T-helper 17 cell (primary cell): ENCODE data around the gene GP1BA. TPM values are rescaled to one million over a fixed set of nuclear protein-coding genes. Genes with fewer than 3 reads are reported as not detected.
A peak's percentile ranks its signal among the peaks of the same experiment; 100 is the strongest.
"Not testable (repeated sequence)": the region's sequence is repeated elsewhere in the genome, so short reads cannot be mapped to it uniquely, and the experiment has no call there.

Experiments used
- ATAC-seq: fragments of 150-1000 bp; cut with Tn5 transposase; 2 replicates; pipeline ENCODE4 v1.10.0; 2021; ENCODE audit warnings: mild to moderate bottlenecking, moderate library complexity
- DNase-seq, 3 donors: peaks; one replicate each; pipeline versions ENCODE4 v3.0.0 to v3.0.0-alpha.2; 2020 to 2021
- H3K9me3 ChIP-seq: one replicate; pipeline ENCODE4 v1.7.0; 2013; ENCODE audit warnings: low read length, mild to moderate bottlenecking; ENCODE audit not compliant: control insufficient read depth, poor library complexity, severe bottlenecking
- H3K27ac Mint-ChIP-seq: one replicate; pipeline ENCODE4 v1.8.0; 2022; ENCODE audit warnings: mild to moderate bottlenecking, moderate library complexity, mixed read lengths
- H3K27me3 Mint-ChIP-seq: one replicate; pipeline ENCODE4 v1.8.0; 2022; ENCODE audit warnings: mixed read lengths
- H3K36me3 Mint-ChIP-seq: one replicate; pipeline ENCODE4 v1.8.0; 2022; ENCODE audit warnings: low read depth, mixed read lengths
- H3K4me1 Mint-ChIP-seq: one replicate; pipeline ENCODE4 v1.8.0; 2022; ENCODE audit warnings: mild to moderate bottlenecking, mixed read lengths
- H3K4me3 Mint-ChIP-seq: one replicate; pipeline ENCODE4 v1.8.0; 2022; ENCODE audit warnings: mild to moderate bottlenecking, moderate library complexity, mixed read lengths
- total RNA-seq, 4 donors: library from RNA in 2 of 4; stranded (reverse) in 2 of 4; gene quantifications; one replicate each; pipeline ENCODE4 v1.2.3 and lab custom pipeline; 2022 to 2026

The GP1BA gene
- total RNA-seq, 2 donors from 2014 or later, result 1.6 to 22.9 TPM

GRCh38 chr17:4897198-4897687 lies 34.8 kb upstream of the GP1BA start:
- no peaks in the 10 kb centered on the region for H3K9me3 ChIP-seq
- H3K27me3 Mint-ChIP-seq, result no peaks in the 10 kb centered on the region
- no peak overlapping the region for H3K4me3 Mint-ChIP-seq
- ATAC-seq (no peak), DNase-seq (no peak)
- no peak overlapping the region for H3K27ac Mint-ChIP-seq
- H3K4me1 Mint-ChIP-seq, result peaks cover 16% of the 10 kb centered on the region
- no peaks in the 10 kb centered on the region for H3K36me3 Mint-ChIP-seq

DNA sequence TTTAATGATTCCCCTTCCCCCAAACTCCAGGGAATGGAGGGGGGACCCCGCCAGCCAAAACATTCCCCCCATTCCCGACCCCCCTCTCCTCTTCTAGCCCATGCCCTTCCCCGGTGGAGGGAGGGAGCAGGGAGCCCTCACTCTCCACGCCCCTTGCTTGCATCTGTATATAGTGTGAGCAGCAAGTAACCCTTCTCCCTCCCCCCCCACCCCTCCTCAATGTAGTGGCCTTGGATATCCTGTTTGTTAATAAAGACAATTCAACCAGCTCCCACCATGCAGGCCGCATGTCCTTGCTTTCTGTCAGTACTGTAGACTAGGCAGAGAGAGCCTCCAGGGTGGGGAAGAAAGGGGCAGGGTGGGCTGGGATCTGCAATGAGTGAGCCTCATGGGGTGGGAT lies 34.3 kb upstream of the GP1BA start:
- Mint-ChIP-seq H3K4me3 (peak overlapping the region; percentile 79), H3K4me1 (peaks cover 21% of the 10 kb centered on the region), H3K27me3 (no peaks in the 10 kb centered on the region), H3K36me3 (no peaks in the 10 kb centered on the region), H3K27ac (peak overlapping the region; percentile 39)
- H3K9me3 ChIP-seq, result no peaks in the 10 kb centered on the region
- ATAC-seq (no peak), DNase-seq (no peak)

- H3K36me3 Mint-ChIP-seq, result no peaks in the 10 kb centered on the region
- ATAC-seq, result no peak
- no peaks in the 10 kb centered on the region for H3K9me3 ChIP-seq
- peak overlapping the region; percentile 39 for H3K27ac Mint-ChIP-seq
- DNase-seq, result no peak
- peaks cover 27% of the 10 kb centered on the region for H3K4me1 Mint-ChIP-seq
- H3K27me3 Mint-ChIP-seq, result no peaks in the 10 kb centered on the region
- peak overlapping the region; percentile 79 for H3K4me3 Mint-ChIP-seq
Observed at GRCh38 chr17:4898351-4898750, 33.7 kb upstream of the GP1BA start.

DNA sequence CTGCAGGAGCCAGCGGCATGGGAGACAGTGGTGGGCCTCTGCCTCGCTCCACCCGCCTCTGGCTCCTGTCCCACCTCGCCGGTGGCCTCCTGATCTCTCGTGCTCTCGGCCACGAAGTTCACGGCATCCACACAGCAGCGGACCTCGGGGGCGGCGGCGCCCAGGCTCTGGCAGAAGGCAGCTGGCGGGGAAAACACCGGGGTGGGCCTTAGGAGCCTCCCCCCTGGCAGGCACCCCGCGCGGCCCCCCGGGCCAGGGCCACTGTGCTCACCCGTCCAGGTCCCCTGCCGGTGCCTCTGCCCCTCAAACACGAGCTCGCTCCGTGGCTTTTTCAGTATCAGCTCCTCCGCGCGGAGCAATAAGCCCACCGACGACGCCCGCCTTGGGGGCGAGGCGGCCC lies 33.1 kb upstream of the GP1BA start:
- Mint-ChIP-seq H3K4me1 (peaks cover 31% of the 10 kb centered on the region), H3K27me3 (no peaks in the 10 kb centered on the region), H3K36me3 (no peaks in the 10 kb centered on the region), H3K27ac (peak overlapping the region; percentile 92), H3K4me3 (peak overlapping the region; percentile 93)
- no peak for DNase-seq
- peak; percentile 3 for ATAC-seq
- no peaks in the 10 kb centered on the region for H3K9me3 ChIP-seq

- Mint-ChIP-seq H3K4me3 (peak within 1 kb of the TSS; percentile 93), H3K4me1 (peaks cover 31% of the 10 kb centered on the region), H3K27ac (peak within 1 kb of the TSS; percentile 92)
Observed at GRCh38 chr17:4899341-4900230, 32.5 kb upstream of the GP1BA start, which contains the start of gene C17orf107. Gene C17orf107 (plus strand): TSS chr17:4899536. CDS start chr17:4899763, 227 bp downstream.

GRCh38 chr17:4900231-4901107 lies 31.6 kb upstream of the GP1BA start:
- no peaks in the 10 kb centered on the region for H3K9me3 ChIP-seq
- Mint-ChIP-seq H3K36me3 (no peaks in the 10 kb centered on the region), H3K27me3 (no peaks in the 10 kb centered on the region), H3K4me1 (peaks cover 31% of the 10 kb centered on the region), H3K27ac (peak overlapping the region; percentile 92), H3K4me3 (peak overlapping the region; percentile 93)
- DNase-seq (peak; percentile 42 to 53 (median 51)), ATAC-seq (peak; percentile 35)

More at GRCh38 chr17:4899341-4900230, 32.5 kb upstream of the GP1BA start, which contains the start of gene C17orf107:
- no peaks in the 10 kb centered on the region for H3K36me3 Mint-ChIP-seq
- peak; percentile 86 for ATAC-seq
- peak; percentile 87 to 94 (median 93) for DNase-seq
- H3K9me3 ChIP-seq, result no peaks in the 10 kb centered on the region
- H3K27me3 Mint-ChIP-seq, result no peaks in the 10 kb centered on the region

- ATAC-seq (no peak), DNase-seq (no peak)
- Mint-ChIP-seq H3K27me3 (no peaks in the 10 kb centered on the region), H3K4me1 (peaks cover 31% of the 10 kb centered on the region), H3K36me3 (no peaks in the 10 kb centered on the region), H3K27ac (peak overlapping the region; percentile 81), H3K4me3 (peak overlapping the region; percentile 93)
- no peaks in the 10 kb centered on the region for H3K9me3 ChIP-seq
Observed at GRCh38 chr17:4901108-4901647, 30.9 kb upstream of the GP1BA start.

- H3K4me1 Mint-ChIP-seq, result peaks cover 31% of the 10 kb centered on the region
- no peaks in the 10 kb centered on the region for H3K9me3 ChIP-seq
- no peak for DNase-seq
- peak overlapping the region; percentile 45 for H3K27ac Mint-ChIP-seq
- no peaks in the 10 kb centered on the region for H3K27me3 Mint-ChIP-seq
- H3K4me3 Mint-ChIP-seq, result peak overlapping the region; percentile 43
- no peak for ATAC-seq
- H3K36me3 Mint-ChIP-seq, result no peaks in the 10 kb centered on the region
Observed at GRCh38 chr17:4901648-4902344, 30.3 kb upstream of the GP1BA start.

DNA sequence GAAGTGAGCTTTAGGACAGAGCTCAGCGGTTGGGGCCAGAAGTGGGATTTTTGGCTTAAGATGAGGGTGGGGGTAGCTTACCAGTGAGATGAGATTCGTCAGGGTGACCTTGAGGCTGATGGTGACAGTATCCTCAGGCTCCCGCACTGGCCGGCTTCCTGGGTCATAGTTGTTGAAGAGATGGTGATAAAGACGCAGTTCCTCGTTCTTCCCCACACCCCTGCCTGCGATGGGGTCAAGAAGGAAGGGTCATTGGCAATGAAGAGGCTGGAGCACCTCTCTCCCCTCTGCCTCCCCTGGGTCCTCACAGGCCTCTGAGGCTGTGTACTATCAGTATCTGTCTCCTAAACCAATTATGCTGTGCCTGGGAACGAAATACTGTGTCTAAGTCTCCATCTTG lies 29.5 kb upstream of the GP1BA start:
- DNase-seq, result no peak

GRCh38 chr17:4903051-4903818 lies 28.8 kb upstream of the GP1BA start, which contains the start of gene CHRNE:
Gene CHRNE (minus strand): TSS chr17:4903098. CDS start chr17:4903063, 35 bp downstream.
- Mint-ChIP-seq H3K36me3 (no peaks in the 10 kb centered on the region), H3K27ac (peak within 1 kb of the TSS; percentile 69), H3K4me3 (peak within 1 kb of the TSS; percentile 85), H3K4me1 (peaks cover 28% of the 10 kb centered on the region), H3K27me3 (no peaks in the 10 kb centered on the region)
- H3K9me3 ChIP-seq, result no peaks in the 10 kb centered on the region
- peak; percentile 43 for ATAC-seq
- DNase-seq, result peak; percentile 47 to 66 (median 55)

More for the DNA sequence above, 29.5 kb upstream of the GP1BA start:
- no peaks in the 10 kb centered on the region for H3K9me3 ChIP-seq
- Mint-ChIP-seq H3K27ac (peak overlapping the region; percentile 45), H3K36me3 (no peaks in the 10 kb centered on the region), H3K27me3 (no peaks in the 10 kb centered on the region), H3K4me1 (peaks cover 31% of the 10 kb centered on the region), H3K4me3 (no peak overlapping the region)
- ATAC-seq, result no peak

- H3K27ac Mint-ChIP-seq, H3K9me3 ChIP-seq, H3K27me3 Mint-ChIP-seq, H3K36me3 Mint-ChIP-seq, DNase-seq, ATAC-seq, H3K4me3 Mint-ChIP-seq: not testable (repeated sequence)
- peaks cover 22% of the 10 kb centered on the region for H3K4me1 Mint-ChIP-seq
Observed at GRCh38 chr17:4906642-4907041, 25.4 kb upstream of the GP1BA start.

DNA sequence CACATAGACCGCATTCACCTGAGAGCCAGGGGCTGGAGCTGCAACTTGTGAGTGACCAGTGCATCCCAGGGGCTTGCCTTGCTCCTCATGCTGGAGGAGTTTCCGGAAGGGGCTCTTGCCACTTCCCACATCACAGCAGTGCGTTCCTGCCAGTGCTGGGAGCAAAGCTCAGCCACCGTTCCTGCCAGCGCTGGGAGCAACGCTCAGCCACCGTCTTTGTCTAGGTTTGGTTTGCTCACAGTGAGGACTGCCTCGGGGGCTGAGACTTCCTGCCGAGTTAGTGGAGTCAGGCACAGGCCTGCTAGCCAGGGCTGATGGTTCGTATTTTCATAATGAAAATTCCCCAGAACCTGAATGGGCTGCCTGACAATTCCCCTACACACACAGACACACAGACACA lies 23.8 kb upstream of the GP1BA start:
- no peaks in the 10 kb centered on the region for H3K36me3 Mint-ChIP-seq

More for the DNA sequence above, 23.8 kb upstream of the GP1BA start:
- no peaks in the 10 kb centered on the region for H3K27me3 Mint-ChIP-seq
- H3K9me3 ChIP-seq, result no peaks in the 10 kb centered on the region
- ATAC-seq, result no peak
- peaks cover 11% of the 10 kb centered on the region for H3K4me1 Mint-ChIP-seq
- H3K4me3 Mint-ChIP-seq, result no peak overlapping the region
- H3K27ac Mint-ChIP-seq, result no peak overlapping the region
- DNase-seq, result no peak
